ENCODE measurements around the gene MED12L.

- TF ChIP-seq CTCF (IDR thresholded peaks at IDR 0.05) (no peak), POLR2A (IDR thresholded peaks at IDR 0.05) (no peak)
Measured at GRCh38 chr3:151452841-151453240, 367.4 kb downstream of the MED12L start.

All from thyroid gland (tissue), 4 donors.